HCT116 (cell line): ENCODE measurements around the gene ATF7.

Experiments used
- POLR2A ChIP-seq: IDR thresholded peaks from 2 replicates; pipeline ENCODE4 v1.7.0; 2011; ENCODE audit warnings: borderline replicate concordance; ENCODE audit not compliant: insufficient read depth, insufficient read length; ENCODE audit errors: extremely low read depth
- RAD21 ChIP-seq: IDR thresholded peaks from 2 replicates; pipeline ENCODE4 v1.6.1; 2012; ENCODE audit warnings: low read depth, mild to moderate bottlenecking
- SP1 ChIP-seq: IDR thresholded peaks from 2 replicates; pipeline ENCODE4 v1.6.1; 2012; ENCODE audit warnings: low read depth
- TF ChIP-seq, protein P1 (sequence below), 3 experiments: fragments of 200-600 bp in 1 of 3; sonication (generic) in 1 of 3; IDR thresholded peaks in 2 of 3; conservative IDR thresholded peaks in 1 of 3; 2 replicates each; pipeline ENCODE4 v1.5.1; 2012 to 2017; ENCODE audit warnings: low read depth in 2 of 3, low read length in 2 of 3, antibody characterized with exemption in 1 of 3, borderline replicate concordance in 1 of 3, control low read depth in 1 of 3, mild to moderate bottlenecking in 1 of 3, mixed read lengths in 1 of 3, mixed run types in 1 of 3, moderate library complexity in 1 of 3; ENCODE audit not compliant: insufficient read depth in 1 of 3

- TF ChIP-seq POLR2A (no peak), RAD21 (no peak), SP1 (no peak)
- TF ChIP-seq, protein P1, sequence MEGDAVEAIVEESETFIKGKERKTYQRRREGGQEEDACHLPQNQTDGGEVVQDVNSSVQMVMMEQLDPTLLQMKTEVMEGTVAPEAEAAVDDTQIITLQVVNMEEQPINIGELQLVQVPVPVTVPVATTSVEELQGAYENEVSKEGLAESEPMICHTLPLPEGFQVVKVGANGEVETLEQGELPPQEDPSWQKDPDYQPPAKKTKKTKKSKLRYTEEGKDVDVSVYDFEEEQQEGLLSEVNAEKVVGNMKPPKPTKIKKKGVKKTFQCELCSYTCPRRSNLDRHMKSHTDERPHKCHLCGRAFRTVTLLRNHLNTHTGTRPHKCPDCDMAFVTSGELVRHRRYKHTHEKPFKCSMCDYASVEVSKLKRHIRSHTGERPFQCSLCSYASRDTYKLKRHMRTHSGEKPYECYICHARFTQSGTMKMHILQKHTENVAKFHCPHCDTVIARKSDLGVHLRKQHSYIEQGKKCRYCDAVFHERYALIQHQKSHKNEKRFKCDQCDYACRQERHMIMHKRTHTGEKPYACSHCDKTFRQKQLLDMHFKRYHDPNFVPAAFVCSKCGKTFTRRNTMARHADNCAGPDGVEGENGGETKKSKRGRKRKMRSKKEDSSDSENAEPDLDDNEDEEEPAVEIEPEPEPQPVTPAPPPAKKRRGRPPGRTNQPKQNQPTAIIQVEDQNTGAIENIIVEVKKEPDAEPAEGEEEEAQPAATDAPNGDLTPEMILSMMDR (IDR thresholded peaks at IDR 0.05 in 2 of 3, conservative IDR thresholded peaks at IDR 0.05 in 1 of 3; ENCODE audit: borderline replicate concordance in 1 of 3, insufficient read depth in 1 of 3, low read depth in 2 of 3, low read length in 2 of 3): no peak
These were observed 96.1 kb downstream of the ATF7 start for GRCh38 chr12:53530061-53530460.
